OCI-M2 (cell line): ENCODE results near the gene RASSF4.

Experiments used
- DNase-seq: peaks from one replicate; lab custom pipeline; 2025; ENCODE audit not compliant: unreplicated experiment; lab: John Stamatoyannopoulos, UW

The RASSF4 gene

GRCh38 chr10:44961931-44962750, 2.5 kb downstream of the RASSF4 start:
- DNase-seq = no peak

GRCh38 chr10:44962870-44963738, 3.5 kb downstream of the RASSF4 start:
- DNase-seq = no peak

- no peak for DNase-seq
Measured at GRCh38 chr10:44963772-44964633, 4.4 kb downstream of the RASSF4 start.

- DNase-seq = no peak
Measured at GRCh38 chr10:44965104-44965503, 5.5 kb downstream of the RASSF4 start.

- DNase-seq = no peak
Measured at GRCh38 chr10:44965651-44966097, 6.1 kb downstream of the RASSF4 start.

GRCh38 chr10:44966129-44966815, 6.7 kb downstream of the RASSF4 start:
- no peak for DNase-seq

GRCh38 chr10:44966816-44967509, 7.4 kb downstream of the RASSF4 start:
- no peak for DNase-seq

- DNase-seq = no peak
Measured at GRCh38 chr10:44967616-44968015, 8.0 kb downstream of the RASSF4 start.

GRCh38 chr10:44968091-44968490, 8.5 kb downstream of the RASSF4 start:
- DNase-seq = no peak

- DNase-seq = no peak
Measured at GRCh38 chr10:44968500-44969400, 9.1 kb downstream of the RASSF4 start.

- DNase-seq = no peak
Measured at GRCh38 chr10:44969854-44970253, 10.3 kb downstream of the RASSF4 start.

- no peak for DNase-seq
Measured at GRCh38 chr10:44970812-44971395, 11.3 kb downstream of the RASSF4 start.

- no peak for DNase-seq
Measured at GRCh38 chr10:44971434-44971833, 11.8 kb downstream of the RASSF4 start.

- no peak for DNase-seq
Measured at GRCh38 chr10:44971935-44972757, 12.5 kb downstream of the RASSF4 start.

- DNase-seq = no peak
Measured at GRCh38 chr10:44972874-44973306, 13.3 kb downstream of the RASSF4 start.

GRCh38 chr10:44973323-44974081, 13.9 kb downstream of the RASSF4 start:
- DNase-seq = no peak

- DNase-seq = no peak
Measured at GRCh38 chr10:44974082-44974627, 14.6 kb downstream of the RASSF4 start.
